MM.1S (cell line): ENCODE measurements around the gene HPCAL1.

Experiments used
- DNase-seq: peaks from one replicate; pipeline ENCODE4 v3.0.0-alpha.2; 2015
- H2AFZ ChIP-seq: fragments of 300-600 bp; sonication (generic); 2 replicates; pipeline ENCODE4 v1.6.0; 2016; ENCODE audit warnings: antibody characterized with exemption, low read length
- H3F3A ChIP-seq: fragments of 300-600 bp; sonication (generic); 2 replicates; pipeline ENCODE4 v1.6.1; 2016; ENCODE audit warnings: mild to moderate bottlenecking, antibody characterized with exemption, low read length, moderate library complexity, mixed read lengths; ENCODE audit not compliant: insufficient read depth
- H3K27ac ChIP-seq: fragments of 300-600 bp; sonication (generic); 2 replicates; pipeline ENCODE4 v1.5.1; 2016; ENCODE audit warnings: mild to moderate bottlenecking, low read length
- H3K27me3 ChIP-seq: fragments of 300-600 bp; sonication (generic); replicated peaks from 2 replicates; pipeline ENCODE4 v1.6.0; 2016; ENCODE audit warnings: low read length; ENCODE audit not compliant: insufficient read depth
- H3K36me3 ChIP-seq: fragments of 300-600 bp; sonication (generic); replicated peaks from 2 replicates; pipeline ENCODE4 v1.6.1; 2016; ENCODE audit warnings: mild to moderate bottlenecking, low read length, mixed read lengths; ENCODE audit not compliant: insufficient read depth
- H3K4me1 ChIP-seq: fragments of 300-600 bp; sonication (generic); 2 replicates; pipeline ENCODE4 v1.6.1; 2016; ENCODE audit warnings: low read length, mixed read lengths
- H3K4me2 ChIP-seq: fragments of 300-600 bp; sonication (generic); 2 replicates; pipeline ENCODE4 v1.6.0; 2016; ENCODE audit warnings: low read depth, low read length
- H3K4me3 ChIP-seq: fragments of 300-600 bp; sonication (generic); 2 replicates; pipeline ENCODE4 v1.5.1; 2016; ENCODE audit warnings: low read length, mixed read lengths
- H3K79me2 ChIP-seq: fragments of 300-600 bp; sonication (generic); 2 replicates; pipeline ENCODE4 v1.6.1; 2016; ENCODE audit warnings: mixed run types, low read length, mixed read lengths
- H3K9ac ChIP-seq: fragments of 300-600 bp; sonication (generic); 2 replicates; pipeline ENCODE4 v1.6.1; 2016; ENCODE audit warnings: low read length, mixed read lengths
- H3K9me2 ChIP-seq: fragments of 300-600 bp; sonication (generic); replicated peaks from 2 replicates; pipeline ENCODE4 v1.6.1; 2016; ENCODE audit warnings: mild to moderate bottlenecking, low read length, mixed read lengths; ENCODE audit not compliant: insufficient read depth
- H3K9me3 ChIP-seq: fragments of 300-600 bp; sonication (generic); replicated peaks from 2 replicates; pipeline ENCODE4 v1.6.1; 2016; ENCODE audit warnings: mild to moderate bottlenecking, low read length, mixed read lengths; ENCODE audit not compliant: insufficient read depth
- H4K20me1 ChIP-seq: fragments of 300-600 bp; sonication (generic); 2 replicates; pipeline ENCODE4 v1.6.1; 2016; ENCODE audit warnings: mild to moderate bottlenecking, low read length, moderate library complexity, mixed read lengths; ENCODE audit not compliant: insufficient read depth
- CTCF ChIP-seq: fragments of 300-600 bp; sonication (generic); IDR thresholded peaks from 2 replicates; pipeline ENCODE4 v1.5.1; 2016; ENCODE audit warnings: antibody characterized with exemption, low read length, mixed read lengths
- EZH2 ChIP-seq: fragments of 300-600 bp; sonication (generic); optimal IDR thresholded peaks from 2 replicates; pipeline ENCODE3; 2017; ENCODE audit warnings: low read depth, mild to moderate bottlenecking, antibody characterized with exemption, low read length, mixed read lengths
- EZH2phosphoT487 ChIP-seq: fragments of 300-600 bp; sonication (generic); IDR thresholded peaks from 2 replicates; pipeline ENCODE4 v1.6.1; 2018; ENCODE audit warnings: antibody characterized with exemption, low read length

Gene HPCAL1

GRCh38 chr2:10449838-10450691 is 147.4 kb downstream of the HPCAL1 start:
- H3K4me1 ChIP-seq: peaks cover 8% of the 10 kb centered on the region
- H3K4me3 ChIP-seq: no peak overlapping the region
- H3K27ac ChIP-seq: no peak overlapping the region

GRCh38 chr2:10451819-10452218 is 149.1 kb downstream of the HPCAL1 start:
- no peak overlapping the region for H2AFZ ChIP-seq
- H3K4me1 ChIP-seq: peaks cover 6% of the 10 kb centered on the region
- H4K20me1 ChIP-seq: peaks cover 7% of the 10 kb centered on the region; the same call in 1 of the 2 replicates
- TF ChIP-seq CTCF (no peak), EZH2 (no peak), EZH2phosphoT487 (no peak)
- peaks cover 10% of the 10 kb centered on the region for H3K79me2 ChIP-seq
- no peaks in the 10 kb centered on the region for H3K9me3 ChIP-seq
- H3K4me2 ChIP-seq: no peak overlapping the region
- H3K9ac ChIP-seq: no peak overlapping the region
- no peaks in the 10 kb centered on the region for H3K9me2 ChIP-seq
- no peak overlapping the region for H3K4me3 ChIP-seq
- no peaks in the 10 kb centered on the region; the same call in 1 of the 2 replicates for H3K36me3 ChIP-seq
- no peak overlapping the region for H3K27ac ChIP-seq
- DNase-seq: no peak
- H3F3A ChIP-seq: peaks cover 12% of the 10 kb centered on the region
- H3K27me3 ChIP-seq: no peaks in the 10 kb centered on the region

More at GRCh38 chr2:10449838-10450691, 147.4 kb downstream of the HPCAL1 start:
- Histone ChIP-seq H3K9me2 (no peaks in the 10 kb centered on the region), H3K9me3 (no peaks in the 10 kb centered on the region), H3K9ac (no peak overlapping the region), H4K20me1 (peaks cover 15% of the 10 kb centered on the region), H3K79me2 (peaks cover 28% of the 10 kb centered on the region), H3K4me2 (no peak overlapping the region), H2AFZ (no peak overlapping the region), H3K36me3 (peaks cover 2% of the 10 kb centered on the region), H3F3A (peaks cover 30% of the 10 kb centered on the region), H3K27me3 (no peaks in the 10 kb centered on the region)
- no peak for DNase-seq
- TF ChIP-seq CTCF: no peak
- TF ChIP-seq EZH2: no peak
- no peak for TF ChIP-seq EZH2phosphoT487

- H3K27me3 ChIP-seq: no peaks in the 10 kb centered on the region
- no peak overlapping the region for H2AFZ ChIP-seq
- peaks cover 3% of the 10 kb centered on the region; the same call in 1 of the 2 replicates for H4K20me1 ChIP-seq
- H3K4me1 ChIP-seq: peaks cover 6% of the 10 kb centered on the region
- peaks cover 7% of the 10 kb centered on the region for H3F3A ChIP-seq
- H3K9ac ChIP-seq: no peak overlapping the region
- no peak overlapping the region for H3K27ac ChIP-seq
- no peaks in the 10 kb centered on the region for H3K9me3 ChIP-seq
- no peak overlapping the region for H3K4me3 ChIP-seq
- H3K4me2 ChIP-seq: no peak overlapping the region
- no peaks in the 10 kb centered on the region for H3K36me3 ChIP-seq
- TF ChIP-seq EZH2phosphoT487 (no peak), EZH2 (no peak), CTCF (no peak)
- peaks cover 5% of the 10 kb centered on the region for H3K79me2 ChIP-seq
- H3K9me2 ChIP-seq: no peaks in the 10 kb centered on the region
- DNase-seq: no peak
Measured at GRCh38 chr2:10452312-10452711, 149.6 kb downstream of the HPCAL1 start.
